T-helper 1 cell treated with Interleukin-12 subunit alpha and Interleukin-12 subunit beta and Interleukin-4 antibody, amounts not matched to agents 30 ng/mL and 1 ng/mL, for 36 hours (primary cell): ENCODE measurements around the gene HPCAL1. TPM values are rescaled to one million over a fixed set of nuclear protein-coding genes. Genes with fewer than 3 reads are reported as not detected.

Experiments
- intact Hi-C: fragments of 100-400 bp; cut with micrococcal nuclease; formaldehyde crosslinking; loops from one replicate; pipeline ENCODE4 v1.15.1; 2024
- total RNA-seq: library from RNA; stranded (reverse); gene quantifications from 2 replicates; pipeline ENCODE4 v1.2.3, GENCODE V29; 2022

Gene HPCAL1
- total RNA-seq, 1 donor from 2014 or later = 47.5 TPM

GRCh38 chr2:10301941-10302478, 694 bp upstream of the HPCAL1 start:
- intact Hi-C loops = loop anchor here (1.0 to 10.0 kb wide), 15 partner anchors 31 to 1465 kb away; partner anchors contain the start of genes ADAM17, CPSF3, ITGB1BP1 and KIDINS220

GRCh38 chr2:10303181-10303693, 533 bp downstream of the HPCAL1 start:
- intact Hi-C loops = loop anchor here (2.0 to 10.0 kb wide), 10 partner anchors 32 to 1466 kb away; partner anchors contain the start of genes ADAM17, CPSF3, ITGB1BP1 and KIDINS220

- intact Hi-C loops = loop anchor here (2.0 to 10.0 kb wide), 11 partner anchors 33 to 1467 kb away; partner anchors contain the start of genes ADAM17, CPSF3, ITGB1BP1 and KIDINS220
Measured at GRCh38 chr2:10303694-10304378, 1.1 kb downstream of the HPCAL1 start.

GRCh38 chr2:10304458-10305253, 2.0 kb downstream of the HPCAL1 start:
- intact Hi-C loops = loop anchor here (1.0 to 10.0 kb wide), 11 partner anchors 26 to 1467 kb away; partner anchors contain the start of genes CPSF3, ITGB1BP1, KIDINS220 and SLC66A3

- intact Hi-C loops = loop anchor here (1.0 to 10.0 kb wide), 7 partner anchors 25 to 1450 kb away; partner anchors contain the start of genes CPSF3 and ITGB1BP1
Measured at GRCh38 chr2:10305254-10305635, 2.5 kb downstream of the HPCAL1 start.

GRCh38 chr2:10305715-10306114, 3.0 kb downstream of the HPCAL1 start:
- intact Hi-C loops = loop anchor here (1.0 to 10.0 kb wide), 7 partner anchors 25 to 1449 kb away; partner anchors contain the start of genes CPSF3 and ITGB1BP1

GRCh38 chr2:10306901-10307463, 4.3 kb downstream of the HPCAL1 start:
- intact Hi-C loops = loop anchor here (10.0 kb wide), 3 partner anchors 702 to 1448 kb away; partner anchors contain the start of genes CPSF3 and ITGB1BP1

- intact Hi-C loops = loop anchor here (10.0 kb wide), 3 partner anchors 703 to 1447 kb away; partner anchors contain the start of genes CPSF3 and ITGB1BP1
Measured at GRCh38 chr2:10307561-10308156, 5.0 kb downstream of the HPCAL1 start.

GRCh38 chr2:10308866-10309265, 6.2 kb downstream of the HPCAL1 start:
- intact Hi-C loops = loop anchor here (10.0 kb wide), 3 partner anchors 704 to 1446 kb away; partner anchors contain the start of genes CPSF3 and ITGB1BP1

GRCh38 chr2:10309286-10309685, 6.6 kb downstream of the HPCAL1 start:
- intact Hi-C loops = loop anchor here (10.0 kb wide), 3 partner anchors 704 to 1446 kb away; partner anchors contain the start of genes CPSF3 and ITGB1BP1

GRCh38 chr2:10310309-10310888, 7.7 kb downstream of the HPCAL1 start:
- intact Hi-C loops = no loop called here

GRCh38 chr2:10311736-10312135, 9.0 kb downstream of the HPCAL1 start:
- intact Hi-C loops = no loop called here

GRCh38 chr2:10312437-10312957, 9.8 kb downstream of the HPCAL1 start:
- intact Hi-C loops = no loop called here

GRCh38 chr2:10316336-10316735, 13.6 kb downstream of the HPCAL1 start:
- intact Hi-C loops = no loop called here

- intact Hi-C loops = no loop called here
Measured at GRCh38 chr2:10316860-10317259, 14.2 kb downstream of the HPCAL1 start.

GRCh38 chr2:10317646-10318045, 14.9 kb downstream of the HPCAL1 start:
- intact Hi-C loops = no loop called here

- intact Hi-C loops = no loop called here
Measured at GRCh38 chr2:10318345-10318744, 15.6 kb downstream of the HPCAL1 start.

GRCh38 chr2:10319892-10320574, 17.3 kb downstream of the HPCAL1 start:
- intact Hi-C loops = no loop called here

- intact Hi-C loops = no loop called here
Measured at GRCh38 chr2:10320575-10320931, 17.8 kb downstream of the HPCAL1 start.
